GM12891 (cell line): ENCODE results near the gene TBC1D22A.

ENCODE experiments used
- POLR2A ChIP-seq: IDR thresholded peaks from 2 replicates; pipeline ENCODE4 v1.6.1; 2011; ENCODE audit warnings: low read depth, low read length, control low read depth
- SPI1 ChIP-seq: IDR thresholded peaks from 2 replicates; pipeline ENCODE4 v1.6.1; 2011; ENCODE audit warnings: low read depth, low read length, control low read depth

- no peak for TF ChIP-seq SPI1
- TF ChIP-seq POLR2A: no peak
Observed at GRCh38 chr22:46801331-46801811, 38.9 kb downstream of the TBC1D22A start.
